PC-3 (cell line): ENCODE data around the gene FLNC.

Experiments
- EZH2 ChIP-seq: fragments of 300-600 bp; sonication (generic); IDR thresholded peaks from one replicate; pipeline ENCODE4 v1.6.1; 2017; ENCODE audit warnings: antibody characterized with exemption, mild to moderate bottlenecking, low read length; ENCODE audit not compliant: unreplicated experiment
- TF ChIP-seq, protein P1 (sequence below): fragments of 300-600 bp; sonication (generic); conservative IDR thresholded peaks from 2 replicates; pipeline ENCODE4 v1.5.1; 2017; ENCODE audit warnings: antibody characterized with exemption, low read depth, mild to moderate bottlenecking, low read length

DNA sequence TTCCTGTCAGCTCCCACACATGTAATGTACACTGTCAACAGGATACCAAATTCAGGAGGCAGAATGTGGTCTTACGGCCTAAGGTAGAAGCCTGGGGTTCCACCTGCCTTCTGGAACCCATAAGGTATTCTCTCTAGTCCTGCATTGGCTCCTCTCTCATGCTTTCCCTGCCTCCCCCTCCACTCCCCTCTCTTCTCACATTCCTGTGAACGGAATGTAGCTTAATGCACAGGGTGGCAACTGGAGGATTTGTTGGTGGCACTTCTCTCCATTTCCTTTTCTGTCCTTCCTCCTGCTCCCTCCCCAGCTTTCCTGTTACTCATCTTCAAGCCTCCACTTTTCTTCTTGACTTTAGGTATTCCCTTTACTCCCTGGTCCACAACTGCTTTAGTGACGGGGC, 11.5 kb upstream of the FLNC start:
- TF ChIP-seq, protein P1, sequence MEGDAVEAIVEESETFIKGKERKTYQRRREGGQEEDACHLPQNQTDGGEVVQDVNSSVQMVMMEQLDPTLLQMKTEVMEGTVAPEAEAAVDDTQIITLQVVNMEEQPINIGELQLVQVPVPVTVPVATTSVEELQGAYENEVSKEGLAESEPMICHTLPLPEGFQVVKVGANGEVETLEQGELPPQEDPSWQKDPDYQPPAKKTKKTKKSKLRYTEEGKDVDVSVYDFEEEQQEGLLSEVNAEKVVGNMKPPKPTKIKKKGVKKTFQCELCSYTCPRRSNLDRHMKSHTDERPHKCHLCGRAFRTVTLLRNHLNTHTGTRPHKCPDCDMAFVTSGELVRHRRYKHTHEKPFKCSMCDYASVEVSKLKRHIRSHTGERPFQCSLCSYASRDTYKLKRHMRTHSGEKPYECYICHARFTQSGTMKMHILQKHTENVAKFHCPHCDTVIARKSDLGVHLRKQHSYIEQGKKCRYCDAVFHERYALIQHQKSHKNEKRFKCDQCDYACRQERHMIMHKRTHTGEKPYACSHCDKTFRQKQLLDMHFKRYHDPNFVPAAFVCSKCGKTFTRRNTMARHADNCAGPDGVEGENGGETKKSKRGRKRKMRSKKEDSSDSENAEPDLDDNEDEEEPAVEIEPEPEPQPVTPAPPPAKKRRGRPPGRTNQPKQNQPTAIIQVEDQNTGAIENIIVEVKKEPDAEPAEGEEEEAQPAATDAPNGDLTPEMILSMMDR: no peak
- TF ChIP-seq EZH2: no peak
